GM23338 (cell line): ENCODE results near the gene RPS21. TPM values are rescaled to one million over a fixed set of nuclear protein-coding genes. Genes with fewer than 3 reads are reported as not detected.

Experiments used
- ATAC-seq: fragments of 200-7000 bp; cut with Tn5 transposase; 3 replicates; pipeline ENCODE4 v1.9.1; 2020
- DNase-seq: peaks from one replicate; pipeline ENCODE4 v3.0.0-alpha.2; 2015; ENCODE audit warnings: low spot score
- H2AFZ ChIP-seq: fragments of 200-600 bp; sonication (generic); 2 replicates; pipeline ENCODE4 v1.8.0; 2016; ENCODE audit warnings: antibody characterized with exemption, mild to moderate bottlenecking, moderate library complexity
- H3F3A ChIP-seq: fragments of 200-600 bp; sonication (generic); replicated peaks from 2 replicates; pipeline ENCODE4 v1.8.0; 2017; ENCODE audit warnings: antibody characterized with exemption, mixed run types, low read depth
- H3K27ac ChIP-seq: fragments of 200-600 bp; sonication (generic); 2 replicates; pipeline ENCODE4 v1.6.1; 2016; ENCODE audit warnings: low read depth
- H3K27me3 ChIP-seq: fragments of 200-600 bp; sonication (generic); 2 replicates; pipeline ENCODE4 v1.8.0; 2016; ENCODE audit warnings: mild to moderate bottlenecking, mixed run types, moderate library complexity; ENCODE audit not compliant: insufficient read depth
- H3K36me3 ChIP-seq: fragments of 200-600 bp; sonication (generic); 2 replicates; pipeline ENCODE4 v1.8.0; 2016; ENCODE audit warnings: mild to moderate bottlenecking; ENCODE audit not compliant: insufficient read depth
- H3K4me1 ChIP-seq: fragments of 200-600 bp; sonication (generic); 2 replicates; pipeline ENCODE4 v1.8.0; 2016; ENCODE audit warnings: mild to moderate bottlenecking, moderate library complexity; ENCODE audit not compliant: insufficient read depth
- H3K4me2 ChIP-seq: fragments of 200-600 bp; sonication (generic); 2 replicates; pipeline ENCODE4 v1.7.1; 2017; ENCODE audit warnings: mixed run types
- H3K4me3 ChIP-seq: fragments of 200-600 bp; sonication (generic); 2 replicates; pipeline ENCODE4 v1.6.1; 2016; ENCODE audit warnings: mixed run types
- H3K79me2 ChIP-seq: fragments of 200-600 bp; sonication (generic); replicated peaks from 2 replicates; pipeline ENCODE4 v1.8.0; 2017; ENCODE audit warnings: mild to moderate bottlenecking; ENCODE audit not compliant: insufficient read depth
- H3K9me2 ChIP-seq: fragments of 200-600 bp; sonication (generic); 2 replicates; pipeline ENCODE4 v1.8.0; 2017; ENCODE audit not compliant: insufficient read depth
- H4K20me1 ChIP-seq: fragments of 200-600 bp; sonication (generic); replicated peaks from 2 replicates; pipeline ENCODE4 v1.8.0; 2017; ENCODE audit warnings: mild to moderate bottlenecking; ENCODE audit not compliant: insufficient read depth
- H3K27ac Mint-ChIP-seq: 2 replicates; pipeline ENCODE4 v1.8.0; 2020; ENCODE audit warnings: inconsistent platforms, mild to moderate bottlenecking, moderate library complexity, mixed read lengths
- H3K27me3 Mint-ChIP-seq: 3 replicates; pipeline ENCODE4 v1.8.0; 2022; ENCODE audit warnings: low read depth, mild to moderate bottlenecking, moderate library complexity, mixed read lengths, inconsistent platforms; ENCODE audit not compliant: insufficient read depth, poor library complexity
- H3K36me3 Mint-ChIP-seq: 3 replicates; pipeline ENCODE4 v1.8.0; 2021; ENCODE audit warnings: low read depth, mild to moderate bottlenecking, inconsistent platforms, moderate library complexity, mixed read lengths
- H3K4me1 Mint-ChIP-seq: 3 replicates; pipeline ENCODE4 v1.8.0; 2020; ENCODE audit warnings: mild to moderate bottlenecking, inconsistent platforms, mixed read lengths
- H3K4me3 Mint-ChIP-seq: 3 replicates; pipeline ENCODE4 v1.8.0; 2021; ENCODE audit warnings: moderate library complexity, mild to moderate bottlenecking, inconsistent platforms, mixed read lengths
- H3K9me3 Mint-ChIP-seq: 3 replicates; pipeline ENCODE4 v1.8.0; 2020; ENCODE audit warnings: moderate library complexity, mild to moderate bottlenecking, inconsistent platforms, mixed read lengths
- CREB1 ChIP-seq: fragments of 250-450 bp; sonication (Bioruptor Pico); IDR thresholded peaks from 2 replicates; pipeline ENCODE4 v1.5.0; 2020; ENCODE audit warnings: low read depth, mild to moderate bottlenecking, moderate library complexity
- ETS1 ChIP-seq: IDR thresholded peaks from 2 replicates; pipeline ENCODE4 v1.6.1; 2016; ENCODE audit warnings: antibody characterized with exemption
- EZH2 ChIP-seq: fragments of 200-600 bp; sonication (generic); IDR thresholded peaks from one replicate; pipeline ENCODE4 v1.8.0; 2017; ENCODE audit warnings: antibody characterized with exemption, mild to moderate bottlenecking, low read depth; ENCODE audit not compliant: unreplicated experiment
- EZH2phosphoT487 ChIP-seq: fragments of 200-600 bp; sonication (generic); IDR thresholded peaks from one replicate; pipeline ENCODE4 v1.8.1; 2018; ENCODE audit warnings: antibody characterized with exemption; ENCODE audit not compliant: unreplicated experiment
- JUNB ChIP-seq: IDR thresholded peaks from one replicate; pipeline ENCODE4 v1.6.1; 2016; ENCODE audit warnings: antibody characterized with exemption; ENCODE audit not compliant: unreplicated experiment
- NANOG ChIP-seq: IDR thresholded peaks from 2 replicates; pipeline ENCODE4 v1.6.1; 2016; ENCODE audit warnings: antibody characterized with exemption, borderline replicate concordance
- POLR2AphosphoS5 ChIP-seq: IDR thresholded peaks from 2 replicates; pipeline ENCODE4 v1.6.1; 2016; ENCODE audit warnings: antibody characterized with exemption, low read depth
- REST ChIP-seq: IDR thresholded peaks from one replicate; pipeline ENCODE4 v1.6.1; 2018; ENCODE audit warnings: antibody characterized with exemption; ENCODE audit not compliant: unreplicated experiment
- STAT1 ChIP-seq: IDR thresholded peaks from one replicate; pipeline ENCODE4 v1.6.1; 2016; ENCODE audit warnings: antibody characterized with exemption; ENCODE audit not compliant: unreplicated experiment
- ZNF114 ChIP-seq: fragments of 250-450 bp; sonication (Bioruptor Pico); IDR thresholded peaks from 2 replicates; pipeline ENCODE4 v1.5.0; 2020; ENCODE audit warnings: mild to moderate bottlenecking, moderate library complexity
- polyA plus RNA-seq: library from polyadenylated mRNA; unstranded; fragments of >200 nt; fragmentation: Nextera tagmentation; extraction: Ambion mirVana; gene quantifications from 2 replicates; pipeline ENCODE4 v1.2.1, GENCODE V29; 2016
- total RNA-seq: library from RNA; depleted of rRNA; stranded (reverse); fragments of >200 nt; shearing (Covaris generic); gene quantifications from 2 replicates; pipeline ENCODE4 v1.2.3, GENCODE V29; 2014

RPS21 gene
- total and polyA plus RNA-seq, 2 experiments from 2014 or later, result 759 to 2,298 TPM

DNA sequence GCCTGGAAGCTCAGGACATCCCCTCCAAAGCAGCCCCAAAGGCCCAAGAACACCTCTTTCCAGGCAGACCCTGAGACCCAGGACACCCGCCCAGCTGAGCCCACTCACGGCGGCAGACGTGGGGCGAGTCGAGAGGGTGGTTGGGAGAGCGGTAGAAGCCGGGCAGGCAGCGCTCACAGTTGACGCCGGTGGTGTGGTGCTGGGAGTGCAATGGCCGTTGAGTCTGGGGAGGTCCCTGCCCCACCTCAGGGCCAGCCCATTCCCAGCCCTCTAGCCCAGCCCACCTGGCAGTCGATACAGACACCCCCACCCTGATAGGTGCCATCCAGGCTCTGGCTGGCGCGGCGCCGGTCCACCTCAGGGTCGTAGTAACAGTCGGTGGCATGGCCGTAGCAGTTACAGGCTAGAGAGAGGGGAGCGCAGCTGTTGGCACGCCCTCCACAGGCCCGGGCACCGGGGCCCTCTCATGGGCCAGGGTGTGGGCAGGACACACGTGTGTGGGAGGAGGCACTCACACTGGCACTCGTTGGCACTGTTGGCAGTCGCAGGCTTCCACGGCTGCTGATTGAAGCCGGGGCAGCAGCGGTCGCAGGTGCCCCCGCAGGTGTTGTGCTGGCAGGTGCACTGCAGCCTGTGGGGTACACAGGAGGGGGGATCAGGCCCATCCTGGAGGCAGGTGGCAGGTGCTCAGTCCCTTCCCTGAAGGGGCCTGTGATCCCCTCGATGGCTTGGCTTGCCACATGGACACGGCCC is 40.3 kb upstream of the RPS21 start:
- H3K27ac Mint-ChIP-seq, result no peak overlapping the region
- TF ChIP-seq NANOG (no peak), EZH2phosphoT487 (no peak), POLR2AphosphoS5 (no peak), REST (no peak), JUNB (no peak)

GRCh38 chr20:62347151-62347404 is 39.8 kb upstream of the RPS21 start:
- Histone ChIP-seq H2AFZ (no peak overlapping the region), H3K4me2 (no peak overlapping the region), H3K9me2 (no peaks in the 10 kb centered on the region), H3K27ac (no peak overlapping the region), H3K79me2 (peaks cover 5% of the 10 kb centered on the region; the same call in 1 of the 2 replicates), H3K27me3 (no peaks in the 10 kb centered on the region), H3K4me1 (no peaks in the 10 kb centered on the region), H3K4me3 (no peak overlapping the region), H4K20me1 (no peaks in the 10 kb centered on the region; the same call in 1 of the 2 replicates), H3K36me3 (peaks cover 31% of the 10 kb centered on the region), H3F3A (peaks cover 30% of the 10 kb centered on the region)
- TF ChIP-seq ZNF114 (CRISPR knock-in tag), result no peak
- TF ChIP-seq CREB1 (CRISPR knock-in tag), result no peak
- TF ChIP-seq ETS1, result no peak
- no peak for TF ChIP-seq EZH2
- no peak for TF ChIP-seq EZH2phosphoT487
- no peak for TF ChIP-seq STAT1
- H3K27me3 Mint-ChIP-seq, result peaks cover 14% of the 10 kb centered on the region
- no peak overlapping the region for H3K27ac Mint-ChIP-seq
- H3K4me3 Mint-ChIP-seq, result no peak overlapping the region
- DNase-seq, result no peak
- H3K36me3 Mint-ChIP-seq, result peaks cover 78% of the 10 kb centered on the region
- H3K4me1 Mint-ChIP-seq, result peaks cover 5% of the 10 kb centered on the region; the same call in 2 of the 3 replicates
- no peak for ATAC-seq
- peaks cover 24% of the 10 kb centered on the region for H3K9me3 Mint-ChIP-seq

More for the DNA sequence above, 40.3 kb upstream of the RPS21 start:
- Histone ChIP-seq H3K4me3 (no peak overlapping the region), H3K4me2 (no peak overlapping the region), H3K79me2 (peaks cover 7% of the 10 kb centered on the region; the same call in 1 of the 2 replicates), H3K36me3 (peaks cover 31% of the 10 kb centered on the region), H4K20me1 (no peaks in the 10 kb centered on the region; the same call in 1 of the 2 replicates), H3K27me3 (no peaks in the 10 kb centered on the region), H3K27ac (no peak overlapping the region), H3K4me1 (no peaks in the 10 kb centered on the region), H3F3A (peaks cover 30% of the 10 kb centered on the region), H3K9me2 (no peaks in the 10 kb centered on the region), H2AFZ (no peak overlapping the region)
- H3K36me3 Mint-ChIP-seq, result peaks cover 82% of the 10 kb centered on the region
- H3K4me3 Mint-ChIP-seq, result no peak overlapping the region
- H3K4me1 Mint-ChIP-seq, result peaks cover 5% of the 10 kb centered on the region; the same call in 2 of the 3 replicates
- peaks cover 24% of the 10 kb centered on the region for H3K9me3 Mint-ChIP-seq
- ATAC-seq (no peak), DNase-seq (no peak)
- peaks cover 14% of the 10 kb centered on the region for H3K27me3 Mint-ChIP-seq
